ENCODE measurements around the gene CHFR.
"Not testable (repeated sequence)": the region's sequence is repeated elsewhere in the genome, so short reads cannot be mapped to it uniquely, and the experiment has no call there.

Gene CHFR

DNA sequence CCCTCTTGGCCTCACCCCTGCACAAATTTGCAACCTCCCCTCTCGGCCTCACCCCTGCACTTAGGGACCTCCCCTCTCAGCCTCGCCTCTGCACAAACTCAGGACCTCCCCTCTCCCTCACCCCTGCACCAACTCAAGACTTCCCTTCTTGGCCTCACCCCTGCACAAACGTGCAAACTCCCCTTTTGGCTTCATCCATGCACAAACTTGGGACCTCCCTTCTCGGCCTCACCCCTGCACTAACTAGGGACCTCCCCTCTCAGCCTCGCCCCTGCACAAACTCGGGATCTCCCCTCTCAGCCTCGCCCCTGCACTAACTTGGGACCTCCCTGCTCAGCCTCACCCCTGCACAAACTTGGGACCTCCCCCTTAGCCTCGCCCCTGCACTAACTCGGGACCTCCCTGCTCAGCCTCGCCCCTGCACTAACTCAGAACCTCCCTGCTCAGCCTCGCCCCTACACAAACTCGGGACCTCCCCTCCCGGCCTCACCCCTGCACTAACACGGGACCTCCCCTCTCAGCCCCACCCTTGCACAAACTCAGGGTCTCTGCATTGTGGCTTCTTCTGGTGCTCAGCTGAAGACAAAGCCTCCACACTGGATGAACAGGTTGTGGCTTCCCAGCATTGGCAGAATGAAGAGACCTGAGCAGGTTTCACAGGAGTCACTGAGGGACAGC is 47.7 kb downstream of the CHFR start:
- no peak for DNase-seq (ENCODE audit: low read depth)

DNA sequence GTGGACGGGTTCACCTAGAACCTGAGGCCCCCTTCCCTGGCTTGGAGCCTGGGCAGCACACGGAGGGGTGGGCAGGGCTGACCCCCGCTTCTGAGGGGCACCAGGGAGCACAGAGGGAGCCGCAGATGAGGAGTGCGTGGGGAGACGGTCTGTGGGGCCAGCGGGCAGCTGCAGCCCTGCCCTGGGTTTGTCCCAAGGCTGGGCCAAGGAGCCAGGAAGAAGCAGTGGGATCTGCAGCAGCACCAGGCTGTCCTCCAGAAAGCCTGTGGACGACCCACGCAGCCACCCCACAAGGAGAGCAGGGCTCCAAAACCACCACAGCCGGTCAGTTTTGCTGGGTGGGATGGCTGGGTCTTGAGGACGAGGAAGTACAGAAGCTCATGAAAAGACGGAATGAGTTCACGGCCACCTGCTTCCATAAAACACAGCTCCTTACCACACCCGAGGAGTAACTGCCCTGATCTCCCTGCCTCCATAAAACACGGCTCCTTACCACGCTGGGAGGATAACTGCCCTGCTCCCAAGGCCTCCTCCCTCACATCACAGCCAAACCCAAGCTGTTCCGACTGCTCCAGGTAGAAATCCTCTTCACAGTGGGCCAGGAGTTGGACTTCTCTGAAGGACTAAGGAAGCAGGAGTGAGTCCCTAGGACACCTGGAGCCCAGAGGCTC is 48.9 kb downstream of the CHFR start:
- DNase-seq (ENCODE audit: low read depth) = no peak

DNA sequence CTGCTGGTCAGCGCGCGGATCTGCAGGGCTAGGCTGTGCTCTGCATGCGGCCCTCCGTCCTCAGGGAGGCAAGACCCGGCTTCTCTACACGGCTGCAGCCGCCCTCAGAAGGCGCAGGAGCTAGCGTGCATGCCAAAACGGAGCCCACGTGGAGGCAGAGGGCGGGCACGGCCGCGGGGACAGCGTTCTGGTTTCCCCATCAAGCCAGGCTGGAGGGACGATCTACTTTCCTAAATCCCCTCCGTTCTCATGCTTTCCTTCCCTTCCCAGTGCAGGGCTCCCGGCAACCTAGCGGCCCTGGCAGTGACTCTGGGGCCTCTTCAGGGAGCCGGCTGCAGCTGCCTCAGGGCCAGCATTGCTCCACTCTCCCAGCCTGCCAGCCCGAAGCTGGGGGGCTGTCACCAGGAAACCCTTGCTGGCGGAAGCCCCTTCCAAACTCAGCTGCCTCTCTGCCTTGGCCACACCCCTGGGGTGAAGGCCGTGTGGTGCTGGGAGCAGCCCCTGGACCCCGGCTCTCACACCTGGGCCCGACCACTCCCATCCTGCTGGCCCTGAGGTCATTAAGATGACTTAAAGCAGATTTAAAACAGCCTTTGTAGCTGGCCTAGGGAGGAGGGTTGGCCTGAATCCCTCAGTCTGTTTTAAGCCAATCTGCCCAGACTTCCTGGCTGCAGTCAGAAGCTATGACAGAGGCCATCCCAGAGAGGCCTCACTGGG is 49.6 kb downstream of the CHFR start:
- DNase-seq (ENCODE audit: low read depth) = no peak

DNA sequence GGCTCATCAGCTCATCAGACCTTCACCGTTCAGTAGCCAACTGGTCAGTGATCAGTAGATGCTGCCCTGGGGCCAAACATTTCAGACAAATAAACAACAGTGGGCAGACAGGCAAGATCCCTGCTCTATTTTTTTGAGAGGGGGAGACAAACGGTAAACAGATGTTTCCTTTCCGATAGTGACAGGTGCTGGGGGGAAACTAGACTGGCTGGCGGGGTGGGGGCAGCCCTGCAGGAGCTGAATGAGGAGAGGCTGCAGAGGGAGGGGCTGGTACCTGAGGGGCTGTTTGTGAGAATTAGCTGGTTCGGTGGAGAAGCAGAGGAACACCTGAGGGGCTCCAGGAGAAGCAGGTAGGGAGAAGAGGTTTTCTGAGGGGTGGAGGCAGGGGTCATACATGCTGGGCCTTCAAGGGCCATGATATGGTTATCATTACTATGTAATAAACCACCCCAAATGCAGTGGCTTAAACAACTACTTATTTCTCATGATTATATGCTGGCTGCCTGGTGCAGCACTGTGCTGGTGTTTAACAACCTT is 50.5 kb downstream of the CHFR start:
- no peak for DNase-seq (ENCODE audit: low read depth)

DNA sequence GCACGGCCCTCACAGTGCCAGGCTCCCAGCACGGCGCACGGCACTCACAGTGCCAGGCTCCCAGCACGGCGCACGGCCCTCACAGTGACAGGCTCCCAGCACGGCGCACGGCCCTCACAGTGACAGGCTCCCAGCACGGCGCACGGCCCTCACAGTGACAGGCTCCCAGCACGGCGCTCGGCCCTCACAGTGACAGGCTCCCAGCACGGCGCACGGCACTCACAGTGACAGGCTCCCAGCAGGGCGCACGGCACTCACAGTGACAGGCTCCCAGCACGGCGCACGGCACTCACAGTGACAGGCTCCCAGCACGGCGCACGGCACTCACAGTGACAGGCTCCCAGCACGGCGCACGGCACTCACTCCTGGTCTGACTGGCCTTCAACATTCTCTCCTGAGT is 51.2 kb downstream of the CHFR start:
- DNase-seq (ENCODE audit: low read depth) = not testable (repeated sequence)

DNA sequence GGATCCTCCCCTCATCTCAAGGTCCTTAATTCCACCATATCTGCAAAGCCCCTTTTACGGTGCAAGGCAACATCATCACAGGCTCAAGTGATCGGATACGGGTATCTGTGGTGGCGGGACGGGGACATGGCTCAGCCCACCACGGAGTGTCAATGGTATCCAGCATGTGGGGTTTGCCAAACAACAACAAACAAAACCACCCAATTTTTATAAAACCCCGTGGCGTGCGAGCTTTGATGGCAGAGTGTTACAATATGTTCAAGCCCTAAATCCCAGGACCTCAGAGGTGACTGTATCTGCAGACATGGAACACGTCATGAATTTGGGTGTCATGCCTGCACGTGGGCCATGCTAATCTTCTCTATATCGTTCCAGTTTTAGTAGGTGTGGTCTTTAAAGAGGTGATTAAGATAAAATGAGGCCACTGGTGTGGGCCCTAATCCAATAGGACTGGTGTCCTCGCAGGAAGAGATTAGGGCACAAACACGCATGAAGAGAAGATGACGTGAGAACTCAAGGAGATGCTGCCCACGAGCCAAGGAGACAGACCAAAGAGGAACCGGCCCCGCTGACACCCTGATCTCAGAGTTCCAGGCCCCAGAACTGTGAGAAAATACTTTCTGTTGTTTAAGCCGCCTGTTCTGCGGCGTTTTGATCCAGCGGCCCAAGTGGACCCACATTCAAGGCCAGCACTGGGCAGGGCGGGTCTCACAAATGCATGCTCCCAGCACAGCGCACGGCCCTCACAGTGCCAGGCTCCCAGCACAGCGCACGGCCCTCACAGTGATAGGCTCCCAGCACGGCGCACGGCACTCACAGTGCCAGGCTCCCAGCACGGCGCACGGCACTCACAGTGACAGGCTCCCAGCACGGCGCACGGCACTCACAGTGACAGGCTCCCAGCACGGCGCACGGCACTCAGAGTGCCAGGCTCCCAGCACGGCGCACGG is 52.1 kb downstream of the CHFR start:
- DNase-seq (ENCODE audit: low read depth) = no peak

DNA sequence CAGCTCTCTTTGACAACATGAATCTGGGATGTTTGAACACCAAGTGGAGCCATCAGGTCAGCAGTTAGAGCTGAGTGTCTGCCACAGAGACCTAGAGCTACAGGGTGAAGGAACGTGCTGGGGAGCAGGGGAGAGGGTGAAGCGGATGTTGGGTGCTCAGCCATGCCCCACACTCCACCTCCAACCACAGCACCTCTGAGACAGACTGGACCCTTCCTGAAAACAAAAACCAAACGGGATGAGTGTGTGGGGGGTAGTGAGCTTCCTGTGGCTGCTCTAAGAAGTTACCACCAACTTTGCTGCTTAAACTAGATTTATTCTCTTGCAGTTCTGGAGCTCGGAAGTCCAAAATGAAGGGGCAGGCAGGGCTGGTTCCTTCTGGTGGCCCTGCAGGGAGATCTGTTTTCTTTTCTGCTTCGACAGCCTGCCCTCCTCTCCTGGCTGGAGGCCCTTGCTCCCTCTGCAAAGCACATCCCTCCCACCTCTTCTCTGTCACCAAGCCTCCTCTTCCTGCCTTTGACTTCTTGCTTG is 53.2 kb downstream of the CHFR start:
- no peak for DNase-seq (ENCODE audit: low read depth)

DNA sequence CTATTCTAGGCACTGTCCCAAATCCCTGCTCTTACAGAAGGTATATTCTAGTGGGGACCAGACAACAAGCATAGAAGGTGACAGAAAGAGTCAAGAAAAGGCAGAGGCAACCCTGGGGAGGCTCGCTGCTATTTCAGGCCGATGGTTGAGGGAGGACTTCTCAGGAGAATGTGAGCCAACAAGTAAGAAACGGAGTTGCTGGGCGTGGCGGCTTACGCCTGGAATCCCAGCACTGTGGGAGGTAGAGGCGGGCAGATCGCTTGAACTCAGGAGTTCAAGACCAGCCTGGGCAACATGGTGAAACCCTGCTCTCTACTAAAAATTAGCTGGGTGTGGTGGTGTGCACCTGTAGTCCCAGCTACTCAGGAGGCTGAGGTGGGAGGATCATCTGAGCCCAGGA is 54.1 kb downstream of the CHFR start:
- DNase-seq (ENCODE audit: low read depth) = no peak

DNA sequence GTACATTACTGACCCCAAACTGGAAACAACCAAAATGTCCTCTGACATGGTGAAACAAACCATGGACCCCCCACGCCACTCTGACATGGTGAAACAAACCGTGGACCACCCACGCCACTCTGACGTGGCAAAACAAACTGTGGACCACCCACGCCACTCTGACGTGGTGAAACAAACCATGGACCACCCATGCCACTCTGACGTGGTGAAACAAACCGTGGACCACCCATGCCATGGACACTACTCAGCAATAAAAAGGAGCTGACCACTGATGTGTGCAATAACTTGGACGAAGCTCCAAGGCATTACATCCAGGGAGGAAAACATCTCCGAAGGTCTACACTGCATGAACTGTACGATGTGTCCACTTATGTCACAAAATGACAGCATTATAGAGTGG is 55.6 kb downstream of the CHFR start:
- DNase-seq (ENCODE audit: low read depth) = no peak

DNA sequence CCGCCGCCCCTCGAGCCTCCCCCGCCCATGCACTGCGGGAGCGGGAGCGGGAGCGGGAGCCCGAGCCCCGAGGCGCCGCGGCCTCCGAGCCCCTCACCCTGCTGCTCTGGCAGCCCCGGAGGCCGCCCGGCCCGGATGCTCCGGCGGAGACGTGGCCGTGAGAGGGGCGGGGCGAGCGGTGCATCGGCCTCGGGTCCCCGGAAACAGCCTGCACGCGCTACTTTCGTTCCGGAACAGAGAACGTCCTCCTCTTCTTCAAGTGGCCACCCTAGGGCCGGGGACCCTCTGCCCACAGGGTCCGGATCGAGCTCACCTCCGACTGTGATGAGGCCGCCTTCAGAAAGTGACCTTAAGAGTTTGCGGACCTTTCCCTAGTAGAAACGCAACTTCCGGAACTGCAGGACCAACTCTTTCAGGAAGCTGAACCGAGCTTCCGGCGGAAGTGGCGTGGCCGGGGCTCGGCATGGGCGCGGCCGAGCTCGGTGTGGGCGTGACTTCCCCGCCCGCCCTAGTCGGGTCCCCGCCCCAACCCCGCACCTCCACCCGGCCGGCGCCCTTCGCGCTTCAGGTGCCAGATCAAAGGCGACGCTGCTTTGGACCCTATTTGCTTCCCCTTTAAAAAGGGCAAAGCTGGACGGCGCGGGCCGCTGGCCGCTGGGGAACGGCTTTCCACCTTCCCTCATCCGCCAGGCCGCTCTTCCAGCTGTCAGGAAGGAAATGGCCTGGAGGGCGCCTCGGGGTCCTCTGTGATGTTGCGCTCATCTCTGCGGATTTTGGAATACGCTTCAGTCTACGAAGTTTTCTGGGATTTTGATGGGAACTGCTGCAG is 58.5 kb downstream of the CHFR start, which contains the start of gene GOLGA3:
Gene GOLGA3, minus strand, starts transcription at position 164 of the 829 bp plus-strand sequence. CDS start 6,741 bp downstream, outside the sequence.
- peak; percentile 93 for DNase-seq (ENCODE audit: low read depth)

DNA sequence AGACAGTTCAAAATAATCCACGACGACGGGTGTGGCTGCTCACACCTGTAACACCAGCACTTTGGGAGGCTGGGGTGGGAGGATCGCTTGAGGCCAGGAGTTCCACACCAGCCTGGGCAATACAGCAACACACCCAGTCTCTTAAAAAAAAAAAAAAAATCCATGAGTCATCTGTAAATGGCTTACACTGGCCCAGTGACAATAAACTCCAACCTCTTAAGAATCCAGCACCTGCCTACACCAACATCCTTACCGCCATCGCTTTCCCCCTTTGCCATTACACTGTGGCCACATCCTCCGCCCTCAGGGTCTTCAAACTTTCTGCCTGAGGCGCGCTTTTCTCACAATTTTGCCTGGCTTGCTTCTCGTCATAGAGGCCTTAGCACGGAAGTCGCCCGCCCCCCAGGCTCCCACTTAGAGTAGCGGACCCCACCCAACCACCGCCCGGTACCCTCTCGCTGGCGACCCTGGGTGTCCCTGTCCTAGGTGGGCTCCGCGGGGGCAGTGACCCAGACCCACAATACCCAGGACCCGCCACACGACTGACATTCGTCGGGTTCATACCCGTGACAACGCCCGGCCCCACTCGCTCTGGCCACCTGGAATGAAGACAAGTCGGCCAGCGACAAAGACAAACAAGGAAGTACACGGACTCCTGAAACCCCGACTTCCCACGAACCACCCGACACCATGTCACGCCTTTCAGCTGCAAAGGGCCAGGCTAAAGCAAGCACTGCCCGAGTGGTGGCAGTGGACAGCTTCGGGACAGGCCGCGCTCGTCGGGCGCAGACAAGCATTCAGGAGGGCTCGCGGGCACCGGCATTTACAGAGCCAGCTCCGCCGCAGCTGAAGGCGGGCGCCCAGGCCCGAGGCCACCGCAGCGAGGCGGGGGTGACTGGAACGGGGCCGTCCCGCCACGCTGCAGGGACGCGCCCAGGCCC is 59.4 kb downstream of the CHFR start:
- DNase-seq (ENCODE audit: low read depth) = no peak

DNA sequence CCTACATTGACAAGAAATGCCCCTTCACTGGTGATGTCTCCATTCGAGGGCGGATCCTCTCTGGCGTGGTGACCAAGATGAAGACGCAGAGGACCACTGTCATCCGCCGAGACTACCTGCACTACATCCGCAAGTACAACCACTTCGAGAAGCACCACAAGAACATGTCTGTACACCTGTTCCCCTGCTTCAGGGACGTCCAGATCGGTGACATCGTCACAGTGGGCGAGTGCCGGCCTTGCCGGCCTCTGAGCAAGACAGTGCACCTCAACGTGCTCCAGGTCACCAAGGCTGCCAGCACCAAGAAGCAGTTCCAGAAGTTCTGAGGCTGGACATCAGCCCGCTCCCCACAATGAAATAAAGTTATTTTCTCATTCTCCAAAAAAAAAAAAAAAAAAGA is 61.5 kb downstream of the CHFR start:
- no peak for DNase-seq (ENCODE audit: low read depth)

DNA sequence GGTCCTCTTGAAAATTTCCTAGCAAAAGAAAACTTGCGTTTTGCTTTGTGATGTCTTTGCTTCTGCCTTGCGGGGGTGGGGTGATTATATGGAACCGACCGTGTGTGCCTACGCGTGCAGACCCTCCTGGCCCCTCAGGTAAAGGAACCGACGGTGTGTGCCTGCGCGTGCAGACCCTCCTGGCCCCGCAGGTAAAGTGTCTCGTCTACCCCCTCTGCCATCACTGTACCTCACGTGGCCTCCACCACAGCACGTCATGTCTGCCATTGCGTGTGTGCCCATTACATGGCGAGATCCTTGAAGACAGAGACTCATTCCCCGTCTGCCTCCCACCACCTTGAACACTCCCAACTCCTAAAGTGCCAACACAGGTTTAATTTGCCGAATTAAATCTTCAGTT is 62.3 kb downstream of the CHFR start:
- DNase-seq (ENCODE audit: low read depth) = no peak

DNA sequence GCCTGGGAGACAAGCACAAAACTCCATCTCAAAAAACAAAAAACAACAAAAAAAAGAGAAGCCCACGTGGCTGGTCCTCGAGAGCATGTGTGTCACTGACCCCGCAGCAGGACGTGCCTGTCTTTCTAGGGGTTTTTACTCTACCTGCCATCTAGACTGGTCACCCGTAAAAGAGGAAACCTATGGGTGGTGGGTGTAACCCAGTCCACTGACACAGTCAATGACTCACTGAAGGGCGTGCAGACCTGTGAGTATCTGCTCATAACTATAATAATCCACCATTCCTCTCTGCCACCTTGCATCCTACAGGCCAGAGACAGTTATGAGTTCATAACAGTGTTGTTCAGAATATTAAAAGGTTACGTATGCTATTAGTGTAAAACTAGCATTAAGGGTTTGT is 63.4 kb downstream of the CHFR start:
- DNase-seq (ENCODE audit: low read depth) = no peak

DNA sequence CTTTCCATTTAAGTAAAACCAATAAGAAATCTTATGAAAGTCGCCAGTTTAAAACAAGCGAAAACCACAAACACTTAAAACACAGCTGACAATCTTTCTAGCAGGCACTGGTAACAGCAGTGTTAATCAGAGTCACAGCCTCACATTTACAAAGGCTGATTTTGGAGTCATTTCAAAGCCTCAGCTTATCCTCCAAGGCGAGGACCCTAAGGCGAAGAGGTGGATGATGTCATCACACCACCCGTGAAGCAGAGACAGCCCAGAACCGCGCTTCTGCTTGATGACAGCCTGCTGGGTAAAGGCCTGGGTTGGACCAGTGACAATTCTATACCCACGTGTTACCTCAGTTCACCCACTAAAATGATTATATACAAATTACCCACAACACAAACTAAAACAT is 68.8 kb downstream of the CHFR start:
- DNase-seq (ENCODE audit: low read depth) = no peak

DNA sequence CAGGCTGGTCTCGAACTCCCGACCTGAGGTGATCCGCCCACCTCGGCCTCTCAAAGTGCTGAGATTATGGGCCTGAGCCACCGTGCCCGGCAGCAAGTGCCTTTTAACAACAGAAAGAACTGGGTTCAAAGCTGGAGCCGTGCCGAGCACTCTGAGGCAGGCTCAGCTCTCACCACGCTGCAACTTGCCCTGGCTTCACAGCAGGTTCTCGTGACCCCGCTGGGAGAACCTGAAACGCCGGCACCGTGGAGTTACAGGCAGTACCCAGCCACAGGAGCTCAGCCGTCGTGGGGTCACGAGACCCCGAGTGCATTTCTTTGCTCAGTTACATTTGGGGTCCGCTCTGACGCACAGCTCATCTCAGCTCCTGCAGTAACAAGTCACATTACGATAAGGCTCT is 73.2 kb downstream of the CHFR start:
- DNase-seq (ENCODE audit: low read depth) = no peak

DNA sequence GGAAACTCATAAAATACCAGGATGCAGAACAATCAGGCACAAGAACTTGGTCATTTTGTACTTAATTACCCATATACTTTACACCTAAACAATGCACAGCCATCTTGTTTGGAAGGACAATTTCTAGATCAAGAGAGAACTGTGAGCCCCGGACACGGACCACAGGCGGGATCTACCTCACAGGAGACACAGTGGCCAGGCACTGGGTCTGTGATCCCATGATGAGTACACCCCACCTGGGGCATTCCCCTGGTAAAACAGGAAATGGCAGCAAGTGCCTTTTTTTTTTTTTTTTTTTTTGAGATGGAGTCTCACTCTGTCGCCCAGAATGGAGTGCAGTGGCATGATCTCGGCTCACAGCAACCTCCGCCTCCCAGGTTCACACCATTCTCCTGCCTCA is 74.0 kb downstream of the CHFR start:
- no peak for DNase-seq (ENCODE audit: low read depth)

DNA sequence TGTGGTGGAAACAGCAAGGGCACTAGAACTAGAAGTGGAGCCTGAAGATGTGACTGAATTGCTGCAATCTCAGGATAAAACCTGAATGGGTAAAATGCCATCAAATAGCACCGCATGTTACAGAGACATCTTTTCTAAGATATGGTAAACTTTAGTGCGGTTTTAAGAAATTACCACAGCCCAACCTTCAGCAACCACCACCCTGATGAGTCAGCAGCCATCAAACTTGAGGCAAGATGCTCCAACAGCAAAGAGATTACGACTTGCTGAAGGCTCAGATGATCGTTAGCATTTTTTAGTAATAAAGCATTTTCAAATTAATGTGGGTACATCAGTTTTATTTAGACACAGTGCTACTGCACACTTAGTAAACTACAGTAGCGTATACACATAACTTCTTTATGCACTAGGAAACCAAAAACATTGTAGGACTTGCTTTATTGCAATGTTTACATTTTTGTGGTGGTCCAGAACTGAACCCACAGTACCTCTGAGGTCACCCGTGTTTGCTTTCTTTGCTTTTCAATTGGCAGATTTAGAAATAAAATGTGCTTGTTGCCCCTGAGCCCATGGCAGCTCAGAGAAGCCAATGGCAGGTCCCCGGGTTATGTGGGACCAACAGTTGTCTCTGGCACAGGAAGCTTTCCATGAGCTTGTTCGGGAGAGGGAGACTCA is 74.6 kb downstream of the CHFR start:
- no peak for DNase-seq (ENCODE audit: low read depth)

DNA sequence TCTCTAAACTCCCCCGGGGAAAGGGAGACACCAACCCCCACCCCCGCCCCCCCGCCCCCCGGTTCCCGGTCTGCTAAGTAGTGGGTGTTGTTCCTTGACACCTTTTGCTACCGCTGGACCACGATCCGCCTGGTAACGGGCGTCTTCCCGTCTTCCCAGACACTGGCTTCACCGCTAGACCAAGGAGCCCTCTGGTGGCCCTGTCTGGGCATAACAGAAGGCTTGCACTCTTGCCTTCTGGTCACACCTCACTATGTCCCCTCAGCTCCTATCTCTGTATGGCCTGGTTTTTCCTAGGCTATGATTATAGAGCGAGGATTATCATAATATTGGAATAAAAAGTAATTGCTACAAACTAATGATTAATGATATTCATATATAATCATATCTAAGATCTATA is 78.0 kb downstream of the CHFR start:
- DNase-seq (ENCODE audit: low read depth) = not testable (repeated sequence)

Measured in stimulated activated CD8-positive, alpha-beta memory T cell treated with anti-CD3 and anti-CD28 coated beads, Interleukin-15, amount 100 ng/mL, for 1 hour (primary cell).